ENCODE results near the gene AKAP11.
"Not testable (repeated sequence)": the region's sequence is repeated elsewhere in the genome, so short reads cannot be mapped to it uniquely, and the experiment has no call there.

The AKAP11 gene

GRCh38 chr13:42272115-42272803 is at the start of gene AKAP11:
AKAP11 (plus strand) TSS chr13:42272152; CDS start chr13:42286349, 14,197 bp downstream.
- intact Hi-C loops (cut with DNase I) = no loop called here
- peak in 41 of 42 donors; percentile 6 to 73 (median 43) for DNase-seq

GRCh38 chr13:42223681-42224080 is 48.3 kb upstream of the AKAP11 start:
- intact Hi-C loops (cut with DNase I) = no loop called here
- DNase-seq = no peak

GRCh38 chr13:42225051-42225450 is 46.9 kb upstream of the AKAP11 start:
- intact Hi-C loops (cut with DNase I) = no loop called here
- DNase-seq = no peak

- intact Hi-C loops (cut with DNase I); DNase-seq: not testable (repeated sequence)
Measured at GRCh38 chr13:42226759-42227158, 45.2 kb upstream of the AKAP11 start.

GRCh38 chr13:42228527-42228926 is 43.4 kb upstream of the AKAP11 start:
- no peak for DNase-seq
- intact Hi-C loops (cut with DNase I) = no loop called here

GRCh38 chr13:42229287-42229686 is 42.7 kb upstream of the AKAP11 start:
- DNase-seq = no peak
- intact Hi-C loops (cut with DNase I) = no loop called here

- intact Hi-C loops (cut with DNase I) = no loop called here
- no peak for DNase-seq
Measured at GRCh38 chr13:42232671-42233070, 39.3 kb upstream of the AKAP11 start.

- intact Hi-C loops (cut with DNase I) = no loop called here
- no peak for DNase-seq
Measured at GRCh38 chr13:42233726-42234125, 38.2 kb upstream of the AKAP11 start.

GRCh38 chr13:42239161-42239560 is 32.8 kb upstream of the AKAP11 start:
- no peak for DNase-seq
- intact Hi-C loops (cut with DNase I) = no loop called here

- no peak for DNase-seq
- intact Hi-C loops (cut with DNase I) = no loop called here
Measured at GRCh38 chr13:42239644-42240043, 32.3 kb upstream of the AKAP11 start.

- DNase-seq = peak; percentile 34 to 89 (median 70)
- intact Hi-C loops (cut with DNase I) = no loop called here
Measured at GRCh38 chr13:42246541-42246940, 25.4 kb upstream of the AKAP11 start.

GRCh38 chr13:42247883-42248282 is 24.1 kb upstream of the AKAP11 start:
- intact Hi-C loops (cut with DNase I) = no loop called here

GRCh38 chr13:42255886-42256285 is 16.1 kb upstream of the AKAP11 start:
- intact Hi-C loops (cut with DNase I) = no loop called here
- no peak for DNase-seq

More at GRCh38 chr13:42247883-42248282, 24.1 kb upstream of the AKAP11 start:
- DNase-seq = no peak

GRCh38 chr13:42258747-42259146 is 13.2 kb upstream of the AKAP11 start:
- no peak for DNase-seq
- intact Hi-C loops (cut with DNase I) = no loop called here

GRCh38 chr13:42259515-42259914 is 12.4 kb upstream of the AKAP11 start:
- intact Hi-C loops (cut with DNase I) = no loop called here

GRCh38 chr13:42260903-42261654 is 10.9 kb upstream of the AKAP11 start:
- no peak for DNase-seq
- intact Hi-C loops (cut with DNase I) = no loop called here

More at GRCh38 chr13:42259515-42259914, 12.4 kb upstream of the AKAP11 start:
- DNase-seq = no peak

- intact Hi-C loops (cut with DNase I) = no loop called here
- no peak for DNase-seq
Measured at GRCh38 chr13:42266473-42266872, 5.5 kb upstream of the AKAP11 start.

GRCh38 chr13:42270160-42270856 is 1.6 kb upstream of the AKAP11 start:
- DNase-seq = no peak
- intact Hi-C loops (cut with DNase I) = no loop called here

- DNase-seq = no peak
- intact Hi-C loops (cut with DNase I) = no loop called here
Measured at GRCh38 chr13:42270857-42271215, 1.1 kb upstream of the AKAP11 start.

Data from head of caudate nucleus (tissue), 42 donors.